K562 (cell line): ENCODE results near the gene TRDMT1. TPM values are rescaled to one million over a fixed set of nuclear protein-coding genes. Genes with fewer than 3 reads are reported as not detected.

Experiments
- ATAC-seq: fragments of 200-7000 bp; cut with Tn5 transposase; 3 replicates; pipeline ENCODE4 v1.9.1; 2020; ENCODE audit warnings: moderate library complexity
- BruUV-seq: library from RNA; stranded (reverse); fragments of 400-500 nt; replicated peaks from 2 replicates; lab custom pipeline; 2021; lab: Mats Ljungman, UMichigan
- CTCF ChIA-PET: fragments of 300-600 bp; formaldehyde crosslinking; extraction: SDS; loops from one replicate; lab custom pipeline; 2021; ENCODE audit warnings: low intra/inter-chr PET ratio; lab: Yijun Ruan, JAX
- POLR2A ChIA-PET: fragments of 300-600, 350-650 bp; sonication (Branson Sonifier 250); formaldehyde crosslinking; extraction: SDS; loops from one replicate; lab custom pipeline; 2021; ENCODE audit warnings: antibody characterized with exemption, inconsistent platforms; lab: Yijun Ruan, JAX
- DNase-seq, 4 experiments: peaks; one replicate each; pipeline versions ENCODE4 v3.0.0 to v3.0.0-alpha.2; 2011 to 2018; ENCODE audit warnings: low spot score in 3 of 4, mixed read lengths in 3 of 4; ENCODE audit errors: extremely low read depth in 1 of 4
- FAIRE-seq: peaks from 2 replicates; lab custom pipeline; 2011; peaks lifted over from hg19 to GRCh38; lab: Jason Lieb, UNC
- H2AFZ ChIP-seq: 2 replicates; pipeline ENCODE4 v1.6.0; 2011; ENCODE audit warnings: low read depth, low read length, control low read depth, inconsistent platforms
- H3K27ac ChIP-seq: fragments of 200-600 bp; 3 replicates; pipeline ENCODE4 v1.8.0; 2011; ENCODE audit warnings: low read depth, mild to moderate bottlenecking, control low read depth, inconsistent platforms, low read length, moderate library complexity, mixed read lengths; ENCODE audit errors: extremely low read depth
- H3K27me3 ChIP-seq, 2 experiments: fragments of 300-600 bp in 1 of 2; 2 replicates in 1 of 2; 3 replicates in 1 of 2; pipeline versions ENCODE4 v1.6.0 to v1.8.0; 2011; ENCODE audit warnings: inconsistent platforms in 2 of 2, low read length in 2 of 2, mild to moderate bottlenecking in 1 of 2, mixed read lengths in 1 of 2, moderate library complexity in 1 of 2; ENCODE audit not compliant: control insufficient read depth in 2 of 2, insufficient read depth in 2 of 2
- H3K36me3 ChIP-seq: fragments of 300-600 bp; 3 replicates; pipeline ENCODE4 v1.8.0; 2011; ENCODE audit warnings: mild to moderate bottlenecking, low read length, inconsistent platforms; ENCODE audit not compliant: control insufficient read depth, insufficient read depth
- H3K4me1 ChIP-seq, 2 experiments: fragments of 200-600 bp in 1 of 2; replicated peaks in 1 of 2; 2 replicates in 1 of 2; 3 replicates in 1 of 2; pipeline versions ENCODE4 v1.5.1 to v1.8.0; 2011; ENCODE audit warnings: inconsistent platforms in 2 of 2, low read length in 2 of 2, mild to moderate bottlenecking in 1 of 2, mixed read lengths in 1 of 2, moderate library complexity in 1 of 2; ENCODE audit not compliant: control insufficient read depth in 2 of 2, insufficient read depth in 2 of 2
- H3K4me2 ChIP-seq: 2 replicates; pipeline ENCODE4 v1.6.1; 2011; ENCODE audit warnings: low read length, control low read depth, inconsistent platforms, mixed read lengths; ENCODE audit not compliant: insufficient read depth
- H3K4me3 ChIP-seq: fragments of 200-600 bp; sonication (generic), shearing (Covaris generic); 2 replicates; pipeline ENCODE4 v1.5.1; 2016; ENCODE audit warnings: control low read depth, inconsistent platforms
- H3K79me2 ChIP-seq: fragments of 200-600 bp; 3 replicates; pipeline ENCODE4 v1.8.0; 2011; ENCODE audit warnings: low read length, inconsistent platforms; ENCODE audit not compliant: control insufficient read depth, insufficient read depth
- H3K9ac ChIP-seq, 2 experiments: 2 replicates each; pipeline versions ENCODE4 v1.6.0 to v1.6.1; 2011; ENCODE audit warnings: low read depth in 2 of 2, low read length in 2 of 2, control low read depth in 1 of 2, inconsistent platforms in 1 of 2, mild to moderate bottlenecking in 1 of 2, mixed read lengths in 1 of 2; ENCODE audit not compliant: insufficient read depth in 1 of 2
- H3K9me1 ChIP-seq: one replicate; pipeline ENCODE4 v1.6.0; 2011; ENCODE audit warnings: inconsistent platforms, mild to moderate bottlenecking, low read length, moderate library complexity; ENCODE audit not compliant: control insufficient read depth, insufficient read depth
- H3K9me3 ChIP-seq: replicated peaks from 2 replicates; pipeline ENCODE4 v1.5.1; 2011; ENCODE audit warnings: low read depth, low read length, inconsistent platforms; ENCODE audit not compliant: control insufficient read depth, insufficient read depth
- H4K20me1 ChIP-seq: replicated peaks from 2 replicates; pipeline ENCODE4 v1.6.1; 2011; ENCODE audit warnings: low read length, inconsistent platforms, mixed read lengths; ENCODE audit not compliant: control insufficient read depth, insufficient read depth
- ETV6 ChIP-seq, 3 experiments: fragments of 150-350 bp in 1 of 3; sonication (generic) in 1 of 3; formaldehyde crosslinking in 1 of 3; IDR thresholded peaks; 2 replicates each; pipeline versions ENCODE4 v1.6.1 to v1.8.0; 2014 to 2022; ENCODE audit warnings: borderline replicate concordance in 2 of 3, low read depth in 2 of 3, antibody characterized with exemption in 1 of 3, low read length in 1 of 3, mild to moderate bottlenecking in 1 of 3, missing genetic modification reagents in 1 of 3
- GTF2A2 ChIP-seq: IDR thresholded peaks from 2 replicates; pipeline ENCODE4 v1.6.1; 2016; ENCODE audit warnings: mild to moderate bottlenecking, missing genetic modification characterization, missing compliant biosample characterization
- L3MBTL2 ChIP-seq: fragments of 450-650 bp; IDR thresholded peaks from 2 replicates; pipeline ENCODE4 v1.6.1; 2016; ENCODE audit warnings: mild to moderate bottlenecking, moderate library complexity
- POLR2H ChIP-seq: IDR thresholded peaks from 2 replicates; pipeline ENCODE4 v1.6.1; 2016; ENCODE audit warnings: missing genetic modification characterization, low read depth, mild to moderate bottlenecking, control low read depth, missing compliant biosample characterization, moderate library complexity
- RBM14 ChIP-seq: fragments of 200-400 bp; formaldehyde crosslinking; IDR thresholded peaks from 2 replicates; pipeline ENCODE4 v1.6.1; 2018; ENCODE audit warnings: low read depth, mild to moderate bottlenecking, low read length, moderate library complexity, borderline replicate concordance; ENCODE audit not compliant: insufficient read depth
- TCF3 ChIP-seq: sonication (generic); formaldehyde crosslinking; IDR thresholded peaks from 2 replicates; pipeline ENCODE4 v1.4.0; 2020; ENCODE audit warnings: mild to moderate bottlenecking, missing genetic modification reagents
- ZKSCAN1 ChIP-seq: fragments of 150-350 bp; IDR thresholded peaks from 2 replicates; pipeline ENCODE4 v1.6.1; 2016; ENCODE audit warnings: low read depth, low read length
- in situ Hi-C: fragments of 300-500 bp; cut with MboI; formaldehyde crosslinking; loops from 4 replicates; pipeline ENCODE4 v1.15.0; 2018; ENCODE audit warnings: inconsistent platforms, mixed read lengths
- intact Hi-C: fragments of 100-400 bp; cut with micrococcal nuclease; formaldehyde crosslinking; loops from 2 replicates; pipeline ENCODE4 v1.14.2; 2022
- polyA plus RNA-seq, 8 experiments: library from polyadenylated mRNA; depleted of rRNA in 4 of 8; stranded (reverse) in 5 of 8; unstranded in 3 of 8; fragments of >200 nt; fragmentation: Nextera tagmentation in 2 of 8; fragmentation: Illumina TruSeq in 1 of 8; extraction: Ambion mirVana in 2 of 8; extraction: Trizol in 1 of 8; gene quantifications; 2 replicates each; pipeline versions ENCODE4 v1.2.1 to v1.2.3, GENCODE V29; 2011 to 2014; ENCODE audit warnings: inconsistent platforms in 1 of 8, missing spikeins in 1 of 8
- total RNA-seq, 7 experiments: library from RNA; depleted of rRNA in 6 of 7; stranded (reverse); fragments of >200 nt in 6 of 7; fragmentation: Illumina TruSeq in 2 of 7; extraction: Trizol in 2 of 7; gene quantifications; 2 replicates each; pipeline versions ENCODE4 v1.2.1 to v1.2.3, GENCODE V29; 2011 to 2021; ENCODE audit warnings: low replicate concordance in 1 of 7
- TF ChIP-seq, protein P1 (sequence below): fragments of 450-650 bp; IDR thresholded peaks from 2 replicates; pipeline ENCODE4 v1.6.1; 2016; ENCODE audit warnings: low read depth

The TRDMT1 gene
- total and polyA plus RNA-seq, 9 of the 15 experiments (the other 6 are each of a cell fraction or from before 2014, with no cell fraction given), result 5.4 to 12.6 (median 9.3) TPM

DNA sequence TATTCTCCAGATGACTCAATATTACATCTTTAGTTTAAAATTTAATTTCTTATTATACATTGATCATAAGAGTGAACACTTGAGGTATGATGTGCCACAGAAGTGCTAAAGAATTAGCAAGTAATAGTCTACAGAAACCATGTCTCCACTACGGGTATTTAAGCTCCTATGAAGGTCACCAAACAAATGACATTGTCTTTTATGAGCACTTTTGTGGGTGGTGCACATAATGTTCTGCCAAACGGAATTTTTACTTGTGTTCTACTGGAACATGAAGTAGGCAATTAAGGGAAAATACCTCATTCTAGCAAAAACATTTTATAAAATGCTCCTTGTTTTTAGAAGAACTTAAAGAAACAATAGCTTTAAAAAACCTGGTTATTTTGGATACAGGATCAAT is 44.4 kb downstream of the TRDMT1 start (continued):
- TF ChIP-seq RBM14 (no peak), TCF3 (no peak), ZKSCAN1 (no peak), POLR2H (tag) (no peak)
- TF ChIP-seq, all 486 proteins: peak for 0

DNA sequence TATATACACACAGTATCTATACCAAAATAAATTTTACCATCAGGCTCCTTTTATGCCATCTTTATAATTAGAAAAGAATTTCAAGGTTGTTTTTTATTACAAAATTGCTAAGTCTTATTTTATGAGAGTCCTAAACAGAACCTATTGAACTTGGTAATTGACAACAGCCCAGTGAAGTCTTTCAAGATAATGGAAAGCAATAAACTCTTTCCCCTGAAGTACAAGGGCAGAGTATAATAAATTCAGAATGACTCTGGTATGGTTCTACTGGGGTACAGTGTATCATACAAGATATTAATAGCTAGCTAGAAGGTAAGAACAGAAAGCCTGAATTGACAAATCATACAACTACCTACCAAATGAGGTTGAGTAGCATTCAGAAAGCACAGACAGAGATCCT is 45.6 kb downstream of the TRDMT1 start:
- Histone ChIP-seq H3K4me1 (no peaks in the 10 kb centered on the region), H3K36me3 (no peaks in the 10 kb centered on the region), H2AFZ (no peak overlapping the region), H3K9me3 (no peaks in the 10 kb centered on the region), H3K79me2 (no peaks in the 10 kb centered on the region), H3K9ac (no peak overlapping the region), H3K27ac (no peak overlapping the region), H3K27me3 (no peaks in the 10 kb centered on the region), H3K4me3 (no peak overlapping the region), H3K9me1 (no peaks in the 10 kb centered on the region), H3K4me2 (no peak overlapping the region), H4K20me1 (no peaks in the 10 kb centered on the region)
- no peak for ATAC-seq
- CTCF ChIA-PET, result no interaction called here
- intact Hi-C loops (no loop called here), in situ Hi-C loops (no loop called here)
- no peak for FAIRE-seq
- POLR2A ChIA-PET, result no interaction called here
- BruUV-seq, result no TSS peak
- TF ChIP-seq, protein P1, sequence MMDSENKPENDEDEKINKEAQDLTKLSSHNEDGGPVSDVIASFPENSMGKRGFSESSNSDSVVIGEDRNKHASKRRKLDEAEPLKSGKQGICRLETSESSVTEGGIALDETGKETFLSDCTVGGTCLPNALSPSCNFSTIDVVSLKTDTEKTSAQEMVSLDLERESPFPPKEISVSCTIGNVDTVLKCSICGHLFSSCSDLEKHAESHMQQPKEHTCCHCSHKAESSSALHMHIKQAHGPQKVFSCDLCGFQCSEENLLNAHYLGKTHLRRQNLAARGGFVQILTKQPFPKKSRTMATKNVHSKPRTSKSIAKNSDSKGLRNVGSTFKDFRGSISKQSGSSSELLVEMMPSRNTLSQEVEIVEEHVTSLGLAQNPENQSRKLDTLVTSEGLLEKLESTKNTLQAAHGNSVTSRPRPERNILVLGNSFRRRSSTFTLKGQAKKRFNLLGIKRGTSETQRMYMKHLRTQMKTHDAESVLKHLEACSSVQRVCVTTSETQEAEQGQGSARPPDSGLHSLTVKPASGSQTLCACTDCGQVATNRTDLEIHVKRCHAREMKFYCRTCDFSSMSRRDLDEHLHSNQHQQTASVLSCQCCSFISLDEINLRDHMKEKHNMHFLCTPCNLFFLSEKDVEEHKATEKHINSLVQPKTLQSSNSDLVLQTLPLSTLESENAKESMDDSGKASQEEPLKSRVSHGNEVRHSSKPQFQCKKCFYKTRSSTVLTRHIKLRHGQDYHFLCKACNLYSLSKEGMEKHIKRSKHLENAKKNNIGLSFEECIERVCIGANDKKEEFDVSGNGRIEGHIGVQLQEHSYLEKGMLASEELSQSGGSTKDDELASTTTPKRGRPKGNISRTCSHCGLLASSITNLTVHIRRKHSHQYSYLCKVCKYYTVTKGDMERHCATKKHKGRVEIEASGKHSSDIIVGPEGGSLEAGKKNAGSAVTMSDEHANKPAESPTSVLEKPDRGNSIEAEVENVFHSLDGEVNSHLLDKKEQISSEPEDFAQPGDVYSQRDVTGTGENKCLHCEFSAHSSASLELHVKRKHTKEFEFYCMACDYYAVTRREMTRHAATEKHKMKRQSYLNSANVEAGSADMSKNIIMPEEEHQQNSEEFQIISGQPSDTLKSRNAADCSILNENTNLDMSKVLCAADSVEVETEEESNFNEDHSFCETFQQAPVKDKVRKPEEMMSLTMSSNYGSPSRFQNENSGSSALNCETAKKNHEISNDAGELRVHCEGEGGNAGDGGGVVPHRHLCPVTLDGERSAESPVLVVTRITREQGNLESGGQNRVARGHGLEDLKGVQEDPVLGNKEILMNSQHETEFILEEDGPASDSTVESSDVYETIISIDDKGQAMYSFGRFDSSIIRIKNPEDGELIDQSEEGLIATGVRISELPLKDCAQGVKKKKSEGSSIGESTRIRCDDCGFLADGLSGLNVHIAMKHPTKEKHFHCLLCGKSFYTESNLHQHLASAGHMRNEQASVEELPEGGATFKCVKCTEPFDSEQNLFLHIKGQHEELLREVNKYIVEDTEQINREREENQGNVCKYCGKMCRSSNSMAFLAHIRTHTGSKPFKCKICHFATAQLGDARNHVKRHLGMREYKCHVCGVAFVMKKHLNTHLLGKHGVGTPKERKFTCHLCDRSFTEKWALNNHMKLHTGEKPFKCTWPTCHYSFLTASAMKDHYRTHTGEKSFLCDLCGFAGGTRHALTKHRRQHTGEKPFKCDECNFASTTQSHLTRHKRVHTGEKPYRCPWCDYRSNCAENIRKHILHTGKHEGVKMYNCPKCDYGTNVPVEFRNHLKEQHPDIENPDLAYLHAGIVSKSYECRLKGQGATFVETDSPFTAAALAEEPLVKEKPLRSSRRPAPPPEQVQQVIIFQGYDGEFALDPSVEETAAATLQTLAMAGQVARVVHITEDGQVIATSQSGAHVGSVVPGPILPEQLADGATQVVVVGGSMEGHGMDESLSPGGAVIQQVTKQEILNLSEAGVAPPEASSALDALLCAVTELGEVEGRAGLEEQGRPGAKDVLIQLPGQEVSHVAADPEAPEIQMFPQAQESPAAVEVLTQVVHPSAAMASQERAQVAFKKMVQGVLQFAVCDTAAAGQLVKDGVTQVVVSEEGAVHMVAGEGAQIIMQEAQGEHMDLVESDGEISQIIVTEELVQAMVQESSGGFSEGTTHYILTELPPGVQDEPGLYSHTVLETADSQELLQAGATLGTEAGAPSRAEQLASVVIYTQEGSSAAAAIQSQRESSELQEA, result no peak
- TF ChIP-seq ETV6 (IDR thresholded peaks at IDR 0.05; ENCODE audit: borderline replicate concordance in 1 of 2, low read depth in 2 of 2, low read length in 1 of 2), result no peak
- TF ChIP-seq ETV6 (CRISPR knock-in tag; IDR thresholded peaks at IDR 0.05; ENCODE audit: borderline replicate concordance), result no peak
- no peak for TF ChIP-seq L3MBTL2
- TF ChIP-seq GTF2A2 (tag), result no peak
- no peak for DNase-seq
